MV-4-11 (cell line): ENCODE data around the gene TBC1D5.
A peak's percentile ranks its signal among the peaks of the same experiment; 100 is the strongest.
"Not testable (repeated sequence)": the region's sequence is repeated elsewhere in the genome, so short reads cannot be mapped to it uniquely, and the experiment has no call there.

Experiments used
- DNase-seq: peaks from one replicate; lab custom pipeline; 2025; lab: John Stamatoyannopoulos, UW

TBC1D5 gene

GRCh38 chr3:17645074-17645698 lies 97.2 kb downstream of the TBC1D5 start:
- peak; percentile 74 for DNase-seq

GRCh38 chr3:17643691-17644090 lies 98.7 kb downstream of the TBC1D5 start:
- no peak for DNase-seq

GRCh38 chr3:17642474-17642873 lies 100.0 kb downstream of the TBC1D5 start:
- DNase-seq, result no peak

GRCh38 chr3:17640466-17640865 lies 102.0 kb downstream of the TBC1D5 start:
- DNase-seq, result no peak

- DNase-seq, result peak; percentile 4
Measured at GRCh38 chr3:17639765-17640164, 102.7 kb downstream of the TBC1D5 start.

- no peak for DNase-seq
Measured at GRCh38 chr3:17639257-17639656, 103.2 kb downstream of the TBC1D5 start.

GRCh38 chr3:17638356-17638755 lies 104.1 kb downstream of the TBC1D5 start:
- peak; percentile 37 for DNase-seq

GRCh38 chr3:17635675-17636074 lies 106.8 kb downstream of the TBC1D5 start:
- DNase-seq, result not testable (repeated sequence)

GRCh38 chr3:17634964-17635363 lies 107.5 kb downstream of the TBC1D5 start:
- DNase-seq, result no peak

GRCh38 chr3:17634201-17634600 lies 108.2 kb downstream of the TBC1D5 start:
- DNase-seq, result no peak

- peak; percentile 67 for DNase-seq
Measured at GRCh38 chr3:17632401-17633100, 109.9 kb downstream of the TBC1D5 start.

GRCh38 chr3:17631609-17632008 lies 110.8 kb downstream of the TBC1D5 start:
- DNase-seq, result no peak

GRCh38 chr3:17629400-17629799 lies 113.0 kb downstream of the TBC1D5 start:
- DNase-seq, result no peak

GRCh38 chr3:17626395-17626794 lies 116.0 kb downstream of the TBC1D5 start:
- DNase-seq, result peak; percentile 6

GRCh38 chr3:17625133-17625532 lies 117.3 kb downstream of the TBC1D5 start:
- no peak for DNase-seq

- DNase-seq, result no peak
Measured at GRCh38 chr3:17623464-17623863, 119.0 kb downstream of the TBC1D5 start.

GRCh38 chr3:17619968-17620367 lies 122.5 kb downstream of the TBC1D5 start:
- no peak for DNase-seq

- not testable (repeated sequence) for DNase-seq
Measured at GRCh38 chr3:17613017-17613416, 129.4 kb downstream of the TBC1D5 start.

GRCh38 chr3:17607905-17608304 lies 134.5 kb downstream of the TBC1D5 start:
- no peak for DNase-seq

GRCh38 chr3:17605934-17606333 lies 136.5 kb downstream of the TBC1D5 start:
- no peak for DNase-seq

GRCh38 chr3:17605032-17605431 lies 137.4 kb downstream of the TBC1D5 start:
- DNase-seq, result peak; percentile 46

- no peak for DNase-seq
Measured at GRCh38 chr3:17602126-17602525, 140.3 kb downstream of the TBC1D5 start.

- no peak for DNase-seq
Measured at GRCh38 chr3:17592956-17593355, 149.5 kb downstream of the TBC1D5 start.

GRCh38 chr3:17590465-17590864 lies 152.0 kb downstream of the TBC1D5 start:
- no peak for DNase-seq
